Upper lobe of right lung (tissue), 1 donor: Measurements from ENCODE around the gene SDF4. TPM values are rescaled to one million over a fixed set of nuclear protein-coding genes. Genes with fewer than 3 reads are reported as not detected.

ENCODE experiments used
- ATAC-seq: fragments of 200-7000 bp; cut with Tn5 transposase; one replicate; pipeline ENCODE4 v1.9.1; 2020; ENCODE audit warnings: mild to moderate bottlenecking, moderate library complexity
- DNase-seq: peaks from one replicate; pipeline ENCODE4 v3.0.0-alpha.2; 2020
- H3K27ac ChIP-seq: fragments of 200-600 bp; one replicate; pipeline ENCODE4 v1.8.0; 2022
- H3K27me3 ChIP-seq: fragments of 200-600 bp; one replicate; pipeline ENCODE4 v1.8.0; 2022; ENCODE audit warnings: mild to moderate bottlenecking
- H3K36me3 ChIP-seq: fragments of 200-600 bp; one replicate; pipeline ENCODE4 v1.8.0; 2022
- H3K4me1 ChIP-seq: fragments of 200-600 bp; one replicate; pipeline ENCODE4 v1.8.0; 2022
- H3K4me3 ChIP-seq: fragments of 200-600 bp; one replicate; pipeline ENCODE4 v1.8.0; 2022; ENCODE audit warnings: mild to moderate bottlenecking
- H3K9me3 ChIP-seq: fragments of 200-600 bp; one replicate; pipeline ENCODE4 v1.8.0; 2022
- CTCF ChIP-seq: fragments of 200-600 bp; IDR thresholded peaks from one replicate; pipeline ENCODE4 v1.8.0; 2022; ENCODE audit warnings: antibody characterized with exemption
- intact Hi-C: fragments of 100-400 bp; cut with DNase I; formaldehyde crosslinking; loops from one replicate; pipeline ENCODE4 v1.11.0; 2022
- total RNA-seq: library from RNA; stranded (reverse); fragmentation: NEBNext Ultra II Directional; extraction: Animal tissue kit (Norgen Biotek cat#: 25700); gene quantifications from one replicate; pipeline ENCODE4 v1.2.1, GENCODE V29; 2021
- donor health status: DM: no; HTN: yes; CAD: no; lungs with severe emphysema.

SDF4 gene
- total RNA-seq, 1 donor from 2014 or later = 132 TPM

- H3K4me1 ChIP-seq = no peaks in the 10 kb centered on the region
- no peaks in the 10 kb centered on the region for H3K36me3 ChIP-seq
- TF ChIP-seq CTCF = no peak
- H3K9me3 ChIP-seq = no peaks in the 10 kb centered on the region
- no peak overlapping the region for H3K4me3 ChIP-seq
- peak; percentile 3 for ATAC-seq
- H3K27me3 ChIP-seq = peaks cover 12% of the 10 kb centered on the region
- DNase-seq = no peak
- H3K27ac ChIP-seq = no peak overlapping the region
- intact Hi-C loops = no loop called here
These were observed 48.5 kb downstream of the SDF4 start for GRCh38 chr1:1183221-1183747.

GRCh38 chr1:1182491-1183220 is 49.1 kb downstream of the SDF4 start:
- Histone ChIP-seq H3K36me3 (no peaks in the 10 kb centered on the region), H3K4me3 (no peak overlapping the region), H3K9me3 (no peaks in the 10 kb centered on the region), H3K27me3 (peaks cover 12% of the 10 kb centered on the region), H3K27ac (no peak overlapping the region), H3K4me1 (no peaks in the 10 kb centered on the region)
- no peak for TF ChIP-seq CTCF
- intact Hi-C loops = no loop called here
- DNase-seq (no peak), ATAC-seq (peak; percentile 7)

GRCh38 chr1:1181938-1182410 is 49.8 kb downstream of the SDF4 start:
- no peaks in the 10 kb centered on the region for H3K9me3 ChIP-seq
- DNase-seq = no peak
- no peaks in the 10 kb centered on the region for H3K4me1 ChIP-seq
- no peaks in the 10 kb centered on the region for H3K36me3 ChIP-seq
- TF ChIP-seq CTCF = no peak
- no peak overlapping the region for H3K4me3 ChIP-seq
- peaks cover 12% of the 10 kb centered on the region for H3K27me3 ChIP-seq
- no peak overlapping the region for H3K27ac ChIP-seq
- intact Hi-C loops = no loop called here
- ATAC-seq = no peak

DNA sequence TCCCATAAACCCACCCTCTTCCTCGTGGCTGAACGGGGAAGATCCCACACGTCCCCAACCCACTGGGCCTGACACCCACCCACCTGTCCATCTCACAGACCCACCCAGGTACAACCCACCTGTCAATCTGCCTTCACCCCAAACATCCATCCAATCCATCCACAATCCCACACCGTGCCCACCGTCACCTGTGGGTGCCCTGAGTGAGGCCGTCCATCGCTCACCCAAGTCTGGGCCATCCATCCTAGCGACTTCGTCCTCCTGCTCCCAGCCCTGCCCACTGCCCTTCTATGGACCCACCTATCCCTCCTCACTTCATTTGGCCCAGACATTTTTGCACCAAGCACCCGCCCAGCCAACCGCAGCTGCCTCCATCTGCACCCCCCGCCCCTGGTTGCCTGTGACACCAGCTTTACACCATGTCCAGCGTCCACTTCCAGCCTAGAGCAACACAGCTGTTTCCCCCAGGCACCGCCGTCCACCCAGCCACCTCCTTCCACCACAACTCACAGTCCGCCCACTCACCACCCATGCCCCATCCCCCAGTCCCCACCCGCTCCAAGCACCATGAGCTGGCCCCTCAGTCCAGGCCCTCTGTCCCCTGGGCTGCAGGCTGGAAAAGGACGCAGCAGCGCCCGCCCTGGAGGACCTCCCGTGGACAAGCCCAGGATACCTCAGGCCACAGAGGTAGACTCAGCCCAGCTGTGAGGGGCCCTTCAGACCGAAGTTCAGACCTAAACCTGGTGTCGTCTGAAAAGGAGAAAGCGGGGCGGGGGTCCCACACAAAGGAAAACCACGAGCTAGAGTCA is 50.5 kb downstream of the SDF4 start:
- no peaks in the 10 kb centered on the region for H3K4me1 ChIP-seq
- no peak overlapping the region for H3K4me3 ChIP-seq
- no peaks in the 10 kb centered on the region for H3K36me3 ChIP-seq
- H3K27ac ChIP-seq = no peak overlapping the region
- H3K9me3 ChIP-seq = no peaks in the 10 kb centered on the region
- no peak for TF ChIP-seq CTCF
- H3K27me3 ChIP-seq = peaks cover 12% of the 10 kb centered on the region
- ATAC-seq (no peak), DNase-seq (no peak)
- intact Hi-C loops = no loop called here

- no peak for ATAC-seq
- H3K4me1 ChIP-seq = no peaks in the 10 kb centered on the region
- no peak for TF ChIP-seq CTCF
- no peaks in the 10 kb centered on the region for H3K9me3 ChIP-seq
- no peak for DNase-seq
- no peak overlapping the region for H3K27ac ChIP-seq
- intact Hi-C loops = no loop called here
- H3K27me3 ChIP-seq = peaks cover 12% of the 10 kb centered on the region
- H3K36me3 ChIP-seq = no peaks in the 10 kb centered on the region
- H3K4me3 ChIP-seq = no peak overlapping the region
These were observed 51.6 kb downstream of the SDF4 start for GRCh38 chr1:1179983-1180861.
